OCI-LY7 (cell line): ENCODE measurements around the gene CARD6. TPM values are rescaled to one million over a fixed set of nuclear protein-coding genes. Genes with fewer than 3 reads are reported as not detected.

Source experiments
- BruUV-seq: library from RNA; stranded (reverse); fragments of 400-500 nt; replicated peaks from 2 replicates; lab custom pipeline; 2021; lab: Mats Ljungman, UMichigan
- CTCF ChIA-PET: fragments of 300-600 bp; sonication (Branson Sonifier 250); formaldehyde crosslinking; loops from one replicate; lab custom pipeline; 2022; ENCODE audit warnings: antibody characterized with exemption; ENCODE audit not compliant: unreplicated experiment; lab: Charles Lee
- POLR2A ChIA-PET: fragments of 300-600 bp; sonication (Branson Sonifier 250); formaldehyde crosslinking; loops from one replicate; lab custom pipeline; 2022; ENCODE audit warnings: antibody characterized with exemption; lab: Charles Lee
- DNase-seq: peaks from one replicate; pipeline ENCODE4 v3.0.0-alpha.2; 2015; ENCODE audit warnings: low spot score
- H2AFZ ChIP-seq: fragments of 200-600 bp; sonication (generic), shearing (Covaris generic); 2 replicates; pipeline ENCODE4 v1.6.1; 2014; ENCODE audit warnings: mild to moderate bottlenecking, antibody characterized with exemption, low read length, moderate library complexity
- H3K27ac ChIP-seq: fragments of 200-600 bp; sonication (generic); 2 replicates; pipeline ENCODE4 v1.5.1; 2014; ENCODE audit warnings: mixed run types, low read depth, mild to moderate bottlenecking, moderate library complexity, low read length, inconsistent platforms; ENCODE audit not compliant: poor library complexity, severe bottlenecking
- H3K36me3 ChIP-seq: fragments of 200-600 bp; sonication (generic); 2 replicates; pipeline ENCODE4 v1.6.1; 2014; ENCODE audit warnings: mild to moderate bottlenecking, antibody characterized with exemption, low read length, moderate library complexity, mixed read lengths; ENCODE audit not compliant: insufficient read depth
- H3K4me1 ChIP-seq: fragments of 200-600 bp; sonication (generic); 2 replicates; pipeline ENCODE4 v1.5.1; 2014; ENCODE audit warnings: mild to moderate bottlenecking, low read length; ENCODE audit not compliant: insufficient read depth, poor library complexity, severe bottlenecking
- H3K4me2 ChIP-seq: fragments of 200-600 bp; sonication (generic); 2 replicates; pipeline ENCODE4 v1.6.1; 2014; ENCODE audit warnings: mild to moderate bottlenecking, low read length
- H3K4me3 ChIP-seq: fragments of 200-600 bp; sonication (generic); 2 replicates; pipeline ENCODE4 v1.5.1; 2014; ENCODE audit warnings: mild to moderate bottlenecking, low read depth, low read length; ENCODE audit not compliant: poor library complexity, severe bottlenecking
- H3K79me2 ChIP-seq: fragments of 200-600 bp; sonication (generic); 2 replicates; pipeline ENCODE4 v1.6.1; 2016; ENCODE audit warnings: low read depth, mild to moderate bottlenecking, low read length, moderate library complexity, mixed read lengths; ENCODE audit not compliant: insufficient read depth
- H3K9me2 ChIP-seq: fragments of 200-600 bp; sonication (generic); 2 replicates; pipeline ENCODE4 v1.6.1; 2016; ENCODE audit warnings: mild to moderate bottlenecking, low read length, mixed read lengths; ENCODE audit not compliant: insufficient read depth
- H3K9me3 ChIP-seq: fragments of 200-600 bp; sonication (generic); 2 replicates; pipeline ENCODE4 v1.6.1; 2014; ENCODE audit warnings: mild to moderate bottlenecking, mixed run types, low read length, mixed read lengths
- H4K20me1 ChIP-seq: fragments of 200-600 bp; sonication (generic); 2 replicates; pipeline ENCODE4 v1.6.1; 2014; ENCODE audit warnings: mild to moderate bottlenecking, antibody characterized with exemption, low read length, moderate library complexity, mixed read lengths; ENCODE audit not compliant: insufficient read depth
- CTCF ChIP-seq: fragments of 200-600 bp; sonication (generic); conservative IDR thresholded peaks from 2 replicates; pipeline ENCODE4 v1.5.1; 2014; ENCODE audit warnings: mild to moderate bottlenecking, antibody characterized with exemption, low read length, moderate library complexity, mixed read lengths
- EZH2phosphoT487 ChIP-seq: fragments of 200-600 bp; sonication (generic); IDR thresholded peaks from 2 replicates; pipeline ENCODE4 v1.6.1; 2018; ENCODE audit warnings: low read depth, borderline replicate concordance, mild to moderate bottlenecking, mixed run types, antibody characterized with exemption, low read length, moderate library complexity, mixed read lengths
- intact Hi-C: fragments of 100-400 bp; cut with micrococcal nuclease; formaldehyde crosslinking; loops from one replicate; pipeline ENCODE4 v1.10.0; 2022; ENCODE audit not compliant: unreplicated experiment
- total RNA-seq, 2 experiments: library from RNA; depleted of rRNA in 1 of 2; stranded (reverse); fragments of >200 nt in 1 of 2; shearing (Covaris generic) in 1 of 2; gene quantifications; 2 replicates each; pipeline ENCODE4 v1.2.3, GENCODE V29; 2014 to 2022

Gene CARD6
- total RNA-seq, 2 experiments from 2014 or later, result 0.53 to 1.1 TPM

- H3K79me2 ChIP-seq, result peaks cover 54% of the 10 kb centered on the region
- H3K9me3 ChIP-seq, result no peaks in the 10 kb centered on the region
- ChIA-PET CTCF (no interaction called here), POLR2A (interaction anchor here (1.2 kb wide), 1 partner anchor 18 kb away, joined by 3 read pairs; no protein-coding TSS in a partner anchor)
- H3K4me2 ChIP-seq, result no peak overlapping the region
- intact Hi-C loops, result loop anchor here (10.0 kb wide), 1 partner anchor 345 kb away; no protein-coding TSS in a partner anchor
- H3K4me3 ChIP-seq, result no peak overlapping the region
- BruUV-seq, result no TSS peak
- H3K27ac ChIP-seq, result no peak overlapping the region
- DNase-seq, result no peak
- H4K20me1 ChIP-seq, result peaks cover 72% of the 10 kb centered on the region
- no peak overlapping the region for H2AFZ ChIP-seq
- H3K9me2 ChIP-seq, result no peaks in the 10 kb centered on the region
- peaks cover 23% of the 10 kb centered on the region for H3K4me1 ChIP-seq
- TF ChIP-seq CTCF (no peak), EZH2phosphoT487 (no peak)
- H3K36me3 ChIP-seq, result peaks cover 100% of the 10 kb centered on the region
Observed at GRCh38 chr5:40829748-40830533, 11.2 kb upstream of the CARD6 start.

- DNase-seq, result no peak
- Histone ChIP-seq H3K4me1 (peaks cover 33% of the 10 kb centered on the region), H3K9me2 (no peaks in the 10 kb centered on the region), H3K9me3 (no peaks in the 10 kb centered on the region), H2AFZ (no peak overlapping the region), H3K79me2 (peaks cover 61% of the 10 kb centered on the region), H3K36me3 (peaks cover 84% of the 10 kb centered on the region), H3K27ac (peak overlapping the region; percentile 10), H4K20me1 (peaks cover 70% of the 10 kb centered on the region), H3K4me2 (peak overlapping the region; percentile 95), H3K4me3 (no peak overlapping the region)
- TF ChIP-seq CTCF (no peak), EZH2phosphoT487 (no peak)
- intact Hi-C loops, result loop anchor here (10.0 kb wide), 1 partner anchor 347 kb away; no protein-coding TSS in a partner anchor
- POLR2A ChIA-PET, result interaction anchor here (0.6 to 1.6 kb wide), 4 partner anchors 11 to 55 kb away, joined by 3 read pairs; no protein-coding TSS in a partner anchor
- BruUV-seq, result no TSS peak
- CTCF ChIA-PET, result no interaction called here
Observed at GRCh38 chr5:40831346-40832210, 9.6 kb upstream of the CARD6 start.
